Endodermal cell (in vitro differentiated cells): ENCODE measurements around the gene GPC3. TPM values are rescaled to one million over a fixed set of nuclear protein-coding genes. Genes with fewer than 3 reads are reported as not detected.
A peak's percentile ranks its signal among the peaks of the same experiment; 100 is the strongest.

ENCODE experiments used
- DNase-seq: peaks from one replicate; pipeline ENCODE4 v3.0.0-alpha.2; 2017
- H3K27ac ChIP-seq: 2 replicates; pipeline ENCODE4 v1.5.1; 2013; ENCODE audit warnings: mild to moderate bottlenecking, low read depth, low read length, moderate library complexity
- H3K27me3 ChIP-seq: 2 replicates; pipeline ENCODE4 v1.6.1; 2013; ENCODE audit warnings: mild to moderate bottlenecking, low read length, moderate library complexity; ENCODE audit not compliant: insufficient read depth, control insufficient read depth, poor library complexity, severe bottlenecking
- H3K36me3 ChIP-seq: 2 replicates; pipeline ENCODE4 v1.7.0; 2013; ENCODE audit warnings: mild to moderate bottlenecking, low read length, moderate library complexity; ENCODE audit not compliant: control insufficient read depth, insufficient read depth
- H3K4me1 ChIP-seq: one replicate; pipeline ENCODE4 v1.7.0; 2013; ENCODE audit warnings: low read length; ENCODE audit not compliant: control insufficient read depth, insufficient read depth
- H3K4me3 ChIP-seq: 2 replicates; pipeline ENCODE4 v1.5.1; 2013; ENCODE audit warnings: mild to moderate bottlenecking, low read length, moderate library complexity
- H3K9ac ChIP-seq: 2 replicates; pipeline ENCODE4 v1.6.1; 2013; ENCODE audit warnings: mild to moderate bottlenecking, low read length, moderate library complexity; ENCODE audit not compliant: poor library complexity, severe bottlenecking; ENCODE audit errors: extremely low read depth
- H3K9me3 ChIP-seq: 2 replicates; pipeline ENCODE4 v1.6.1; 2013; ENCODE audit warnings: mild to moderate bottlenecking, low read length, moderate library complexity; ENCODE audit not compliant: control insufficient read depth
- H3K27ac Mint-ChIP-seq: 2 replicates; pipeline ENCODE4 v1.8.0; 2020; ENCODE audit warnings: mixed read lengths
- H3K27me3 Mint-ChIP-seq: 2 replicates; pipeline ENCODE4 v1.8.0; 2021; ENCODE audit warnings: mild to moderate bottlenecking, mixed read lengths; ENCODE audit not compliant: insufficient read depth
- H3K36me3 Mint-ChIP-seq: 2 replicates; pipeline ENCODE4 v1.8.0; 2020; ENCODE audit warnings: low read depth, mixed read lengths
- H3K4me1 Mint-ChIP-seq: 2 replicates; pipeline ENCODE4 v1.8.0; 2020; ENCODE audit warnings: mixed read lengths
- H3K4me3 Mint-ChIP-seq: 2 replicates; pipeline ENCODE4 v1.8.0; 2020; ENCODE audit warnings: mild to moderate bottlenecking, moderate library complexity, mixed read lengths
- H3K9me3 Mint-ChIP-seq: 2 replicates; pipeline ENCODE4 v1.8.0; 2020; ENCODE audit warnings: mild to moderate bottlenecking, mixed read lengths
- CTCF ChIP-seq: fragments of 200-600 bp; sonication (generic); conservative IDR thresholded peaks from 2 replicates; pipeline ENCODE4 v1.5.0; 2021; ENCODE audit warnings: antibody characterized with exemption, mild to moderate bottlenecking
- WGBS, 2 experiments: methylation state at CpG; one replicate each; pipeline versions ENCODE4 v1.1.5 to v1.1.7; 2013; ENCODE audit warnings: missing lambda C conversion rate in 2 of 2, mixed read lengths in 1 of 2; ENCODE audit not compliant: insufficient coverage in 1 of 2, insufficient read length in 1 of 2; 5-methylcytosine and 5-hydroxymethylcytosine counted together
- total RNA-seq, 2 donors: library from RNA; stranded (reverse); fragmentation: NEBNext Ultra II Directional in 1 of 2; extraction: Animal tissue kit (Norgen Biotek cat#: 25700) in 1 of 2; gene quantifications; 2 replicates in 1 of 2; 3 replicates in 1 of 2; pipeline ENCODE4 v1.2.1, GENCODE V29; 2021

GPC3 gene
- total RNA-seq, 2 donors from 2014 or later, result 39.5 to 125 TPM

- no peak overlapping the region for H3K4me3 Mint-ChIP-seq
- no peak for DNase-seq
- H3K4me1 Mint-ChIP-seq, result peaks cover 27% of the 10 kb centered on the region
- no peaks in the 10 kb centered on the region for H3K27me3 Mint-ChIP-seq
- Histone ChIP-seq H3K4me1 (no peaks in the 10 kb centered on the region), H3K4me3 (no peak overlapping the region), H3K9ac (no peak overlapping the region), H3K9me3 (no peaks in the 10 kb centered on the region), H3K27ac (no peak overlapping the region), H3K27me3 (no peaks in the 10 kb centered on the region), H3K36me3 (no peaks in the 10 kb centered on the region)
- no peaks in the 10 kb centered on the region for H3K36me3 Mint-ChIP-seq
- no peaks in the 10 kb centered on the region for H3K9me3 Mint-ChIP-seq
- TF ChIP-seq CTCF, result no peak
- 83% methylated on average over 1 of the region's 1 CpG; no CpG with 5 or more reads in 1 of the 2 experiments for WGBS, 2 experiments
- no peak overlapping the region for H3K27ac Mint-ChIP-seq
Observed at GRCh38 chrX:133652185-133652584, 333.2 kb downstream of the GPC3 start.

GRCh38 chrX:133650239-133650638 is 335.2 kb downstream of the GPC3 start:
- no peak for DNase-seq
- no peak for TF ChIP-seq CTCF
- no peaks in the 10 kb centered on the region for H3K27me3 Mint-ChIP-seq
- no peak overlapping the region for H3K27ac Mint-ChIP-seq
- H3K4me3 ChIP-seq, result no peak overlapping the region
- H3K9ac ChIP-seq, result no peak overlapping the region
- H3K9me3 ChIP-seq, result no peaks in the 10 kb centered on the region
- peak overlapping the region; percentile 95 for H3K27ac ChIP-seq
- no peaks in the 10 kb centered on the region for H3K36me3 ChIP-seq
- no peaks in the 10 kb centered on the region for H3K36me3 Mint-ChIP-seq
- H3K27me3 ChIP-seq, result no peaks in the 10 kb centered on the region
- no peaks in the 10 kb centered on the region for H3K4me1 ChIP-seq
- H3K4me3 Mint-ChIP-seq, result no peak overlapping the region
- no CpG with 5 or more reads among the region's 1 CpG for WGBS, 2 experiments
- H3K9me3 Mint-ChIP-seq, result no peaks in the 10 kb centered on the region
- peaks cover 13% of the 10 kb centered on the region for H3K4me1 Mint-ChIP-seq

- peak; percentile 66 for TF ChIP-seq CTCF
- Histone ChIP-seq H3K36me3 (no peaks in the 10 kb centered on the region), H3K9me3 (no peaks in the 10 kb centered on the region), H3K9ac (no peak overlapping the region), H3K4me3 (no peak overlapping the region), H3K27me3 (no peaks in the 10 kb centered on the region), H3K4me1 (no peaks in the 10 kb centered on the region), H3K27ac (peak overlapping the region; percentile 95)
- Mint-ChIP-seq H3K27me3 (no peaks in the 10 kb centered on the region), H3K4me3 (no peak overlapping the region), H3K4me1 (peaks cover 13% of the 10 kb centered on the region), H3K27ac (no peak overlapping the region), H3K9me3 (no peaks in the 10 kb centered on the region), H3K36me3 (no peaks in the 10 kb centered on the region)
- DNase-seq, result peak; percentile 87
- WGBS, 2 experiments, result 61% methylated on average over 1 of the region's 1 CpG; no CpG with 5 or more reads in 1 of the 2 experiments
Observed at GRCh38 chrX:133649651-133650050, 335.7 kb downstream of the GPC3 start.
